Fibroblast of skin of abdomen (primary cell): ENCODE results near the gene DNAJC1.
"Not testable (repeated sequence)": the region's sequence is repeated elsewhere in the genome, so short reads cannot be mapped to it uniquely, and the experiment has no call there.

Source experiments
- DNase-seq: peaks from one replicate; pipeline ENCODE4 v3.0.0-alpha.2; 2013

The DNAJC1 gene

GRCh38 chr10:21825345-21825744 is 178.2 kb downstream of the DNAJC1 start:
- no peak for DNase-seq

- no peak for DNase-seq
Measured at GRCh38 chr10:21824409-21824808, 179.1 kb downstream of the DNAJC1 start.

- no peak for DNase-seq
Measured at GRCh38 chr10:21823617-21824016, 179.9 kb downstream of the DNAJC1 start.

GRCh38 chr10:21822273-21822672 is 181.3 kb downstream of the DNAJC1 start:
- DNase-seq, result not testable (repeated sequence)

GRCh38 chr10:21820952-21821351 is 182.6 kb downstream of the DNAJC1 start:
- no peak for DNase-seq

- DNase-seq, result not testable (repeated sequence)
Measured at GRCh38 chr10:21818416-21818815, 185.1 kb downstream of the DNAJC1 start.

GRCh38 chr10:21814866-21815265 is 188.7 kb downstream of the DNAJC1 start:
- DNase-seq, result peak; percentile 22

GRCh38 chr10:21813946-21814345 is 189.6 kb downstream of the DNAJC1 start:
- DNase-seq, result no peak

- peak; percentile 43 for DNase-seq
Measured at GRCh38 chr10:21811245-21811585, 192.3 kb downstream of the DNAJC1 start.

- peak; percentile 4 for DNase-seq
Measured at GRCh38 chr10:21810582-21811244, 192.8 kb downstream of the DNAJC1 start.

- no peak for DNase-seq
Measured at GRCh38 chr10:21808550-21808949, 195.0 kb downstream of the DNAJC1 start.

- DNase-seq, result no peak
Measured at GRCh38 chr10:21807180-21807579, 196.3 kb downstream of the DNAJC1 start.

GRCh38 chr10:21803374-21803773 is 200.2 kb downstream of the DNAJC1 start:
- no peak for DNase-seq

GRCh38 chr10:21801609-21802008 is 201.9 kb downstream of the DNAJC1 start:
- DNase-seq, result no peak

GRCh38 chr10:21797984-21798765 is 205.4 kb downstream of the DNAJC1 start:
- DNase-seq, result no peak

- no peak for DNase-seq
Measured at GRCh38 chr10:21797533-21797932, 206.0 kb downstream of the DNAJC1 start.

- DNase-seq, result no peak
Measured at GRCh38 chr10:21791276-21791675, 212.3 kb downstream of the DNAJC1 start.

GRCh38 chr10:21776883-21777282 is 226.6 kb downstream of the DNAJC1 start:
- DNase-seq, result no peak

- no peak for DNase-seq
Measured at GRCh38 chr10:21771219-21771618, 232.3 kb downstream of the DNAJC1 start.

- DNase-seq, result no peak
Measured at GRCh38 chr10:21769041-21769440, 234.5 kb downstream of the DNAJC1 start.

GRCh38 chr10:21764466-21765189 is 238.9 kb downstream of the DNAJC1 start:
- DNase-seq, result no peak

GRCh38 chr10:21760332-21760731 is 243.2 kb downstream of the DNAJC1 start:
- no peak for DNase-seq

GRCh38 chr10:21759232-21759631 is 244.3 kb downstream of the DNAJC1 start:
- no peak for DNase-seq

- DNase-seq, result no peak
Measured at GRCh38 chr10:21758696-21759095, 244.8 kb downstream of the DNAJC1 start.
